Left cardiac atrium (tissue), 4 donors: ENCODE measurements around the gene OR11H7. TPM values are rescaled to one million over a fixed set of nuclear protein-coding genes. Genes with fewer than 3 reads are reported as not detected.
"Not testable (repeated sequence)": the region's sequence is repeated elsewhere in the genome, so short reads cannot be mapped to it uniquely, and the experiment has no call there.

ENCODE experiments used
- ATAC-seq, 2 donors: fragments of 200-7000 bp; cut with Tn5 transposase; one replicate each; pipeline ENCODE4 v1.9.1; 2020; ENCODE audit warnings: mild to moderate bottlenecking in 2 of 2, moderate library complexity in 2 of 2
- DNase-seq: peaks from one replicate; pipeline ENCODE4 v3.0.0-alpha.2; 2020
- intact Hi-C, 2 donors: fragments of 100-400 bp; cut with DNase I; formaldehyde crosslinking; loops; one replicate each; pipeline versions ENCODE4 v1.14.1 to v1.15.1; 2022 to 2023
- total RNA-seq, 2 donors: library from RNA; stranded (reverse); fragmentation: NEBNext Ultra II Directional; extraction: Animal tissue kit (Norgen Biotek cat#: 25700); gene quantifications; one replicate each; pipeline ENCODE4 v1.2.1, GENCODE V29; 2021
- donor health status: DM: no; HTN: yes; CAD: no.
- donor health status: DM: no; HTN: yes; CAD: no; lungs with severe emphysema.
- donor health status: DM: yes; HTN: yes; CAD: no.
- donor health status: Dilated cardiomyopathy.

Gene OR11H7
- total RNA-seq, 2 donors from 2014 or later, result not detected

DNA sequence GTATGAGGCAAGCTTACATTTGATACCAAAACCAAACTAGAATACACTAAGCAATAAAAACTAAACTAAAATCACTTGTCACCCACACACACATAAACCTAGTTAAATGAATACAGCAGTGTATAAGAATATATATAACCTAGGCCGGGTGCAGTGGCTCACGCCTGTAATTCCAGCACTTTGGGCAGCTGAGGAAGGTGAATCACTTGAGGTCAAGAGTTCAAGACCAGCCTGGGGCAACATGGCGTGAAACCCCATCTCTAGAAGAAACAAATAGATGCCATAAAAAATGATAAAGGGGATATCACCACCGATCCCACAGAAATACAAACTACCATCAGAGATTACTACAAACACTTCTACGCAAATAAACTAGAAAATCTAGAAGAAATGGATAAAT is 35.6 kb downstream of the OR11H7 start:
- ATAC-seq, intact Hi-C loops, DNase-seq: not testable (repeated sequence)

DNA sequence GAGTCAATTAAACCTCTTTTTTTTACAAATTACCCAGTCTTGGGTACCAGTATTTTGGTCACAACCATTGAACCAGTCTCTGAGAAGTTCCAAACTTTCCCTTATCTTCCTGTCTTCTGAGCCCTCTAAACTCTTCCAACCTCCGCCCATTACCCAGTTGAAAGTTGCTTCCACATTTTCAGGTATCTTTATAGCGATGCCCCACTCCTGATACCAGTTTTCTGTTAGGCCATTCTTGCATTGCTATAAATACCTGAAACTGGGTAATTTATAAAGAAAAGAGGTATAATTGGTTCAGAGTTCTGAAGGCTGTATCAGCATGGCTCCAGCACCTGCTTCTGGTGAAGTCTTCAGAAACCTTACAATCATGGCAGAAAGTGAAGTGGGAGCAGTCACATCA is 45.3 kb downstream of the OR11H7 start:
- intact Hi-C loops, result no loop called here
- no peak for ATAC-seq
- DNase-seq, result no peak

DNA sequence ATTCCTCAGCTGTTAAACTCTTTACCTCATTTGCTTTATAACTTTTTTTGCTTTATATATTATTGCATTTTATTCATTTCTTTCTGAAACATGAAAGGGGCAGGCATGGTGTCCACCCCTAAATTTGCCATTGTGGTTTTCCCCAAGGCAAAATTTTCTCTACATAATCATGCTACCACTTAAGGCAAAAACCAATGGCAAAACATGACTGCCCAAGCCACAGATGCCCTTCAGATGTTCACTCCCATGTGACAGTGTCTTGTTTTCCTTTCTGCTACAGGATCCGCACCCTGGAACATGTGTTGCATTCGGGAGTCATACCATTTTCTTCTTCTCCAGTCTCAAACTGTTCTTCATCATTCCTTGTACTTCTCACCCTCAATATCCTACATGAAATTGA is 48.6 kb downstream of the OR11H7 start:
- no peak for DNase-seq

DNA sequence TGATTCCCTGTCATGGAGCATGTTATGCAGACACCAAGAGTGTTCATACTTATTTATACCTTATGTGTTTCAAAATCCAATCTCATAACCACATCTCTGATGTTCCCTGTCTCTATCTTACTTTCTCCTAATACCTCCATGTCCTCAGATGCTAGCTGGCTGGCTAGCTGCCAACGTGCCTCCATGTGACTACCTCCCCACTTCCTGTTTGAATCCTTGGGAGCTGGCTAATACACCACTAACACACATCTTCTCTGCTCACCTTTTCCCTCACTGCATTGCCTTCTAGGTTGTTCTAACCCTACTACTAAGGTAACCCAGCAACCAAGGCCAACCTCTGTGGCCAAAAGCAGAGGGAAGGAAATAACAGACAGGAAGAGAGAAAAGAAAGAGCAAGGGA is 49.6 kb downstream of the OR11H7 start:
- intact Hi-C loops, result no loop called here
- ATAC-seq (no peak), DNase-seq (peak; percentile 30)

More for the DNA sequence above, 48.6 kb downstream of the OR11H7 start:
- ATAC-seq, result no peak
- intact Hi-C loops, result no loop called here

DNA sequence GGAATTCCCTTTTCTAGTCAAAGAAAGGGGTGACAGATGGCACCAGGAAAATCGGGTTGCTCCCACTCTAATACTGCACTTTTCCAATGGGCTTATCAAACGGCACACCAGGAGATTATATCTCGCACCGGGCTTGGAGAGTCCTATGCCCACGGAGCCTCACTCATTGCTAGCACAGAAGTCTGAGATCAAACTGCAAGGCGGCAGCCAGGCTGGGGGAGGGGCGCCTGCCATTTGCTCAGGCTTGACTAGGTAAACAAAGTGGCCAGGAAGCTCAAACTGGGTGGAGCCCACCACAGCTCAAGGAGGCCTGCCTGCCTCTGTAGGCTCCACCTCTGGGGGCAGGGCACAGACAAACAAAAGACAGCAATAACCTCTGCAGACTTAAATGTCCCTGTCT is 51.5 kb downstream of the OR11H7 start:
- ATAC-seq, intact Hi-C loops, DNase-seq: not testable (repeated sequence)

Other genes with a start within 250 kb of the OR11H7 start
- gene OR4Q2, start 226.8 kb upstream of the OR11H7 start, total RNA-seq, result not detected
- gene OR4K14, start 209.7 kb upstream of the OR11H7 start, total RNA-seq, result not detected
- gene OR4K13, start 192.9 kb upstream of the OR11H7 start, total RNA-seq, result not detected
- gene OR4L1, start 168.9 kb upstream of the OR11H7 start, total RNA-seq, result not detected
- under 1 TPM in 1 of 2 donors, not detected in 1; 0.05 TPM for gene OR4K17, start 118.2 kb upstream of the OR11H7 start, total RNA-seq
- gene OR4N5, start 90.2 kb upstream of the OR11H7 start, total RNA-seq, result not detected
- gene OR11G2, start 38.1 kb upstream of the OR11H7 start, total RNA-seq, result not detected
- gene OR11H6, start 5.3 kb upstream of the OR11H7 start, total RNA-seq, result not detected
- not detected for gene OR11H4, start 10.3 kb downstream of the OR11H7 start, total RNA-seq
- gene TTC5, start 77.0 kb downstream of the OR11H7 start, total RNA-seq, result 10 to 100 TPM in 1 of 2 donors, 1 to 10 TPM in 1; 7.6 to 13.3 TPM
- gene CCNB1IP1, start 104.3 kb downstream of the OR11H7 start, total RNA-seq, result 10 to 100 TPM; 41.0 to 49.2 TPM
- gene PARP2, start 114.7 kb downstream of the OR11H7 start, total RNA-seq, result 10 to 100 TPM; 12.5 to 13.6 TPM
- 10 to 100 TPM; 13.1 to 17.1 TPM for gene TEP1, start 184.5 kb downstream of the OR11H7 start, total RNA-seq
- gene KLHL33, start 207.2 kb downstream of the OR11H7 start, total RNA-seq, result under 1 TPM; 0.34 to 0.77 TPM
- gene OSGEP, start 225.8 kb downstream of the OR11H7 start, total RNA-seq, result 10 to 100 TPM; 15.4 to 23.5 TPM
- 10 to 100 TPM; 68.3 to 91.5 TPM for gene APEX1, start 226.2 kb downstream of the OR11H7 start, total RNA-seq
- gene PIP4P1, start 232.5 kb downstream of the OR11H7 start, total RNA-seq, result 10 to 100 TPM; 19.5 to 23.2 TPM
- 10 to 100 TPM; 10.8 to 29.4 TPM for gene PNP, start 240.4 kb downstream of the OR11H7 start, total RNA-seq